ENCODE results near the gene RPL13.

RPL13 gene

DNA sequence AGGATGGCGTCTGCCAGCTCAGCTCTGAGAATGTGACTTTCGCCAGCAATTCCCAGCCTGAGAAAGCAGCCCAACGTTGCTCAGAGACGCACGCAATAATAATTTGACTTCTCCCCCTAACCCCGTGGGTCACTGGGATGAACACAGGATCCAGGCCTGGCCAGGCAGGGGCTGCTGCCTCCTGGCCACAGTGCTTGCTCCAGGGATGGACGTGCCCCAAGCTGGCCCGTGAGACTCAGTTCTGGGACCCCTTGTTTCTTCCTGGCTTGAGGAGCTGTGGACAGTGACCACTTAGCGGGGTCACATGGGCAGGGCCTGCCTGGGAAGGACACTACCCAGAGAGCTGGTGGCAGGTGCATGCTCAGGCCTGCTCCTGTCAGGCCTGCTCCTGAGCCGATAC lies 39.4 kb downstream of the RPL13 start:
- Mint-ChIP-seq H3K36me3 (no peaks in the 10 kb centered on the region), H3K9me3 (no peaks in the 10 kb centered on the region), H3K4me3 (no peak overlapping the region), H3K27me3 (peaks cover 23% of the 10 kb centered on the region), H3K4me1 (peaks cover 14% of the 10 kb centered on the region), H3K27ac (no peak overlapping the region)
- DNase-seq = no peak
- CTCF ChIA-PET = interaction anchor here (0.6 to 1.4 kb wide), 8 partner anchors 9 to 124 kb away, joined by 3 to 6 read pairs (median 4); no protein-coding TSS in a partner anchor

DNA sequence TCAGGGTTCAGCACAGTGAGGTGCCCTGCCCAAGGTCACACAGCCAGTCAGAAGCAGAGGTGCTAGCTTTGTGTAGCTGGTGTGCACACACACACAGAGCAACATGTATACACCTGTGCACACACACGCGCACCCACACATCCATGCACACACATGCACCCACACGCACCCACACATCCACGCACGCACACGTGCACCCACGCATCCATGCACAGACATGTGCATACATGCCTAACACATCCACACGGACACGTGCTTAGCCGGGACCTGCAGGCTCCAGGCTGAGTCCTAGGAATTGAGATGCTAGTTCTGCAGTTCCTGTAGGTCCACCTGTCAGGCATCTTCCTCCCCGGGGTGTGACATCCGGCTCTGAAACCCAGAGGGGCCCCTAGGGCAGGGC lies 39.9 kb downstream of the RPL13 start:
- no peaks in the 10 kb centered on the region for H3K9me3 Mint-ChIP-seq
- H3K27ac Mint-ChIP-seq = peak overlapping the region; percentile 49
- H3K4me3 Mint-ChIP-seq = no peak overlapping the region
- DNase-seq = no peak
- H3K36me3 Mint-ChIP-seq = no peaks in the 10 kb centered on the region
- H3K27me3 Mint-ChIP-seq = peaks cover 23% of the 10 kb centered on the region
- H3K4me1 Mint-ChIP-seq = peaks cover 14% of the 10 kb centered on the region
- CTCF ChIA-PET = interaction anchor here (0.6 to 1.4 kb wide), 7 partner anchors 9 to 124 kb away, joined by 3 to 6 read pairs (median 4); no protein-coding TSS in a partner anchor

DNA sequence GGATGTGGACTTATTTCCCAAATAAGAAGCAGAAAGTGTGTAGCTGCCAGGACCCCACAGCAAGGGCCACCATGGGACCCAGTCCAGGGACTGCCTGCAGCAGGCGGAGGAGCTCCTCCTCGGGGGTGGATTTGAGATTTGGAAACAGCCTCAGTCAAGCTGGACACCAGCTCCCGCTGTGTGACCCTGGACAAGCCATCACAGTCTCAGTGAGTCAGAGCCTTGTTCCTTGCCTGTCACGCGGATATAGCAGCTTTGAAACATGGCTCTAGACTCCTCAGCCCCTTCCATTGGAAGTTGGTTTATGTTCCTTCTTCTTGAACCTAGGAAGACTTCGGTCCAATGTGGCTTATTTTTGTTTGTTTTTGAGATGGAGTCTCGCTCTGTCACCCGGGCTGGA lies 40.5 kb downstream of the RPL13 start:
- peaks cover 12% of the 10 kb centered on the region for H3K4me1 Mint-ChIP-seq
- H3K4me3 Mint-ChIP-seq = no peak overlapping the region
- H3K27ac Mint-ChIP-seq = no peak overlapping the region
- H3K36me3 Mint-ChIP-seq = no peaks in the 10 kb centered on the region
- no peaks in the 10 kb centered on the region for H3K9me3 Mint-ChIP-seq
- no peak for DNase-seq
- CTCF ChIA-PET = interaction anchor here (1.4 to 2.1 kb wide), 2 partner anchors 10 to 14 kb away, joined by 4 to 6 read pairs; no protein-coding TSS in a partner anchor
- peaks cover 27% of the 10 kb centered on the region for H3K27me3 Mint-ChIP-seq

DNA sequence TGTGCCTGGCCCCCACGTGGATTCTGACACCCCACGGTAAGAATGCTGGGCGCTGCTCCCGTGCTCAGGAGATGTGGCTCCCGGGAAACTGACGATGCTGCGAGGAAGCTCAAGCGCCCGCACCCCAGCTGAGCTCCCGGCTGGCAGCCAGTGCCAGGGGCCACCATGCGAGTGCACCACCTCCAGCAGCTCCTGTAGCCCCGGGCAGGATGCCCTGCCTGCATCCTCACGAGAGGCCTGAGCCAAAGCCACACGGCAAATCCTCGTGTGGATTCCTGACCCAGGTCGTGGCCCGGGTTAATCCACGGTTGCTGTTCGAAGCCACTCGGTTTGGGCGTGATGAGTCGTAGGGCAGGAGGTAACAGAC lies 41.4 kb downstream of the RPL13 start:
- no peak overlapping the region for H3K27ac Mint-ChIP-seq
- CTCF ChIA-PET = interaction anchor here (1.4 to 2.1 kb wide), 2 partner anchors 13 to 15 kb away, joined by 5 to 6 read pairs; no protein-coding TSS in a partner anchor

DNA sequence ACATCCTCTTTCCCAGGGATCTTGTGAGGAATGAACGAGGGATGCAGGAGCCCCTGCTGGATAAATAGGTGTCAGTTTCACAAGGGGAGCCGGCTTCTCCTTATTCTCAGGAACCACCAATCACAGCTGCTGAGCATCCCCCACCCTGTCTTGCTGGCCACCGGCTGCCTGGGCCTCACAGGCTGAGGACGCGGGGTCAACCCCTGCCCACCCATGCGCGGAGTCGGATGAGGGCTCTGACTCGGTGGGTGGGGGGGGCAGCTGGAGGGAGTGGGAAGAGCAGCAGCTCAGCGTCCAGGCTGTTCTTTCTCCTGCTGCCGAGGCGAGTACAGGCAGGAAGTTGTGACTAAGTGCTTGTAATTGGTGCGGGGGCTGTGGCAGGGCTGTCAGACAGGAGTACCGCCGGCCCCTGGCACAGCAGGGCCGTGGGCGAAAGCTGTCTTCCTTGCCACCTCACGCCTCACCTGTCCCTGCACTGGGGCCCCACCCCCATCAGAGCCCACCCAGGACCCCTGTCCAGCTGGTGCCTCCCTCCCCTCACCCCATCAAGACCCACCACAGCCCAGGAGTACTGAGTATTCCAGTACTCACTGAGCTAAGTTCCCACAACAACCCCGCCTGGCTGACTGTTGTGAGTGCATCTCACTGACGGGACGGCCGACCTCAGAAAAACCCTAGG lies 41.9 kb downstream of the RPL13 start:
- CTCF ChIA-PET = interaction anchor here (0.6 to 2.1 kb wide), 3 partner anchors 13 to 40 kb away, joined by 3 to 6 read pairs (median 5); no protein-coding TSS in a partner anchor
- DNase-seq = peak; percentile 59
- H3K27me3 Mint-ChIP-seq = peaks cover 29% of the 10 kb centered on the region
- no peaks in the 10 kb centered on the region for H3K36me3 Mint-ChIP-seq
- no peak overlapping the region for H3K27ac Mint-ChIP-seq
- peaks cover 12% of the 10 kb centered on the region for H3K4me1 Mint-ChIP-seq
- H3K9me3 Mint-ChIP-seq = no peaks in the 10 kb centered on the region
- H3K4me3 Mint-ChIP-seq = no peak overlapping the region

More for the DNA sequence above, 41.4 kb downstream of the RPL13 start:
- H3K4me3 Mint-ChIP-seq = no peak overlapping the region
- no peaks in the 10 kb centered on the region for H3K36me3 Mint-ChIP-seq
- no peak for DNase-seq
- H3K4me1 Mint-ChIP-seq = peaks cover 12% of the 10 kb centered on the region
- peaks cover 29% of the 10 kb centered on the region for H3K27me3 Mint-ChIP-seq
- H3K9me3 Mint-ChIP-seq = no peaks in the 10 kb centered on the region

DNA sequence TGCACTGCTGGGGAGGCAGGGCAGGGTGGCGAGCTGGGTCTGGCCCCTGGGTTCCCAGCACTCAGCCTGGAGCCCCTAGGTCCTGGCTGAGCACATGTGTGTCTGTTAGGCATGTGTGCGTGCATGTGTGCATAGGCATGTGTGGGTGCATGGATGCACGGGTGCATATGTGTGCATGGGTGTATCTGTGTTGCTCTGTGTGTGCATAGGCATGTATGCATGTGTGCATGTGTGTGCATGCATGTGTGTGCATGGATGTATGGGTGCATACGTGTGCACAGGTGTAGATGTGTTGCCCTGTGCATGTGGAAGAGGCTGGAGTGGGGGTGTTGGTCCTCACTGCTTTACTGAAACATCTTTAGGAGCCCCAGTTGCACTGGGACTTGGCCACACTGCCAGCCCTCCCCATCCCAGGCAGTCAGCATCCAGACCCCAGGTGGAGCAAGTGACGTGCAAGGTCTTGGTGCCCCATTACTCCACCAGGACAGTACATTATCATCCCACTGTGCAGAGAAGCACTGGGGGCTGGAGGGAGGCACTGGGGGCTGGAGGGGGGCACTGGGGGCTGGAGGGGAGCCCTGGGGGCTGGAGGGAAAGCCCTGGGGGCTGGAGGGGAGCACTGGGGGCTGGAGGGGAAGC lies 42.6 kb downstream of the RPL13 start:
- H3K36me3 Mint-ChIP-seq = no peaks in the 10 kb centered on the region
- H3K9me3 Mint-ChIP-seq = no peaks in the 10 kb centered on the region
- no peak for DNase-seq
- H3K27me3 Mint-ChIP-seq = peaks cover 33% of the 10 kb centered on the region
- CTCF ChIA-PET = interaction anchor here (0.6 to 2.1 kb wide), 3 partner anchors 12 to 39 kb away, joined by 3 to 6 read pairs (median 5); no protein-coding TSS in a partner anchor
- H3K4me3 Mint-ChIP-seq = no peak overlapping the region
- H3K27ac Mint-ChIP-seq = no peak overlapping the region
- peaks cover 12% of the 10 kb centered on the region for H3K4me1 Mint-ChIP-seq

DNA sequence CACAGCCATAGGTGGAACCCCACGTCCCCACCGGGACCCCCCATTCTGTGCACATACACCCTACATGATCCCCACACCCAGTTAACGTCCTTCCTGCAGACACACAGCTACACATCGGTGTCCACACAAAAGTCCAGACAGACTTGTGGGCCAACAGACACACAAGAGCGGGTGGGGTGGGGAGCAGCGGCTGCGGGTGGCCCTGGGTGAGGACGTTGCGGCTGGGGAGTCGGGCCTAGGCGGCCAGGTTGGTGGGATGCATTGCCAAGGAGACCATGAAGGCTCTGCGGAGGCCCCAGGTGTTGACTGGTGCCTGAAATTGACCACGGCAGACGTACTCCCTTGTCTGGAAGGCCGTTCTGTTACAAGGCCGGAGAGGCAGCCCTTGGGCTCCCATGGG lies 44.3 kb downstream of the RPL13 start:
- Mint-ChIP-seq H3K27ac (no peak overlapping the region), H3K27me3 (peaks cover 32% of the 10 kb centered on the region), H3K9me3 (no peaks in the 10 kb centered on the region), H3K36me3 (no peaks in the 10 kb centered on the region), H3K4me3 (no peak overlapping the region), H3K4me1 (peaks cover 12% of the 10 kb centered on the region)
- no peak for DNase-seq
- CTCF ChIA-PET = no interaction called here

DNA sequence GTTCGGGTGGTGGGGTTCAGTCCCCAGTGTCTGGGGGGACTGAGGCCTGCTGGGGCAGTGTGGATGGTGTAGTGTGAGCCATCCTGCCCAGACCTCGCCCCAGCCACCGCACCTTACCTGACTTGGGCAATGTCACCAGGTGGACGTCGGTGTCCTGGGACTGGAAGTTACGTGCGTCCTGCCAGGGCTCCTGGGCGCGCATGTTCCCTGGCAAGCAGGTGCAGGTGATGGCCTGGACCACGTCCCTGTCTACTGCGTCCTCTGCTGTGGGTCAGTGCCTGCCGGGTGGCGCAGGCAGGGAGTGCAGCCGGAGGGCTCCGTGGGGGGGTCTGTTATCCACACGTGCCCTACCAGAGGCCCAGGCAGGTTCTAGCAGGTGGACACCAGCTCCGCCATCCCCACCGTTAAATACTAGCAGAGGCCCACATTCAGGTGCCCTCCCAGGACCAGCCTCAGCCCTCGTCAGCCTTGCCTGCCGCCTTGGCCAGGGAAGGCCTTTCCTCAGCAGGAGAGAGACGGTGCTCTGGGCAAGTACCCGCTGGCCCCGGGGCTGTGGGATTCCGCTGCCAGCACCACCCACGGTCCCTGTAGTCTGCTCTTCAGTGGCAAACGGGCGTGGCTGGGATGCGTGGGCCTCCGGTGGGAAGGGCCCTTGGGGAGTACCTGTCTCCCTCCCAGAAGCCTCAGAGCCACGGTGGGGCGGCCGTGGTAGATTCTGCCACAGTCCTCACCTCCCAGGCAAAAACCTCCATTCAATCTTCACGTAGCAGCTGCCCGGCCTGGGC lies 44.9 kb downstream of the RPL13 start:
- Mint-ChIP-seq H3K27me3 (peaks cover 32% of the 10 kb centered on the region), H3K27ac (no peak overlapping the region), H3K9me3 (no peaks in the 10 kb centered on the region), H3K36me3 (no peaks in the 10 kb centered on the region), H3K4me1 (peaks cover 12% of the 10 kb centered on the region), H3K4me3 (no peak overlapping the region)
- DNase-seq = no peak
- CTCF ChIA-PET = no interaction called here

DNA sequence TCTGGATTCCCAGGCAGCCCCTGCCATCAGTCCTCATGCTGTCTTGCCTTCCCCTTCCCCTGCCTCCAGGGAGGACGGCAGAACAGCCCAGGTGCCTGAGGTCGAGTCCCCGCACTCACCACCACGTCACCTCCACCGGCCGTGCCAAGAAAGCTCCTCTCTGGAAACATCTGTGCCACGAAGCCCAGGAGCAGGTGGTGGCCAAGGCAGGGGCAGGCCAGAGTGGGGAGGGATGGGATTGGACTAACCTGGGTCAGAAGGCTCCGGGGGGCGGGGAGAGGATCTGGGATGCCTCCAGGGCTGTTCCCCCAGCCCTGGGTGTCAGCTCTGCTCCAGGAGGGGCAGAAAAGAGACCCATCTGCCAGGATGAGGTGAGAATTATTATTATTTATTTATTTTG lies 45.5 kb downstream of the RPL13 start:
- H3K27me3 Mint-ChIP-seq = peaks cover 27% of the 10 kb centered on the region
- H3K4me1 Mint-ChIP-seq = peaks cover 12% of the 10 kb centered on the region
- CTCF ChIA-PET = no interaction called here
- H3K9me3 Mint-ChIP-seq = no peaks in the 10 kb centered on the region
- no peak for DNase-seq
- H3K27ac Mint-ChIP-seq = no peak overlapping the region
- no peak overlapping the region for H3K4me3 Mint-ChIP-seq
- no peaks in the 10 kb centered on the region for H3K36me3 Mint-ChIP-seq

DNA sequence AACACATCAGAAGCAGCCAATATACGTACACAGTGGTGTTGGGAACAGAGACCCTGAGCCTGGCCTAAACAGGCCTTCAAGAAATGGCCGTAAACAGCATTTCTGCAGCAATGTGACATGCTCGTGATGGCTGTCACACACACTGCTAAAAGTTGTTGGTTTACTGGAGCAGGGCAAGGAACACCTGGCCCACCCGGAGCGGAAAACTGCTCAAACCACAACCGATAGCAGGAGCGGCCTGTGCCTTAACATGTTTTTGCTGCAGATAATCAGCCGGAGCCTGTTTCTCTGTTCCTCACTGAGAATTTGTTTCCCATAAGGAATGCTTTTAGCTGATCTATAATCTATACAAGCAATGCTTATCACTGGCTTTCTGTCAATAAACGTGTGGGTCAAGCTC lies 47.0 kb downstream of the RPL13 start:
- no peak overlapping the region for H3K27ac Mint-ChIP-seq
- no peaks in the 10 kb centered on the region for H3K36me3 Mint-ChIP-seq
- no peaks in the 10 kb centered on the region for H3K9me3 Mint-ChIP-seq
- CTCF ChIA-PET = no interaction called here
- H3K4me3 Mint-ChIP-seq = no peak overlapping the region
- peaks cover 8% of the 10 kb centered on the region for H3K4me1 Mint-ChIP-seq
- DNase-seq = no peak
- peaks cover 20% of the 10 kb centered on the region for H3K27me3 Mint-ChIP-seq

DNA sequence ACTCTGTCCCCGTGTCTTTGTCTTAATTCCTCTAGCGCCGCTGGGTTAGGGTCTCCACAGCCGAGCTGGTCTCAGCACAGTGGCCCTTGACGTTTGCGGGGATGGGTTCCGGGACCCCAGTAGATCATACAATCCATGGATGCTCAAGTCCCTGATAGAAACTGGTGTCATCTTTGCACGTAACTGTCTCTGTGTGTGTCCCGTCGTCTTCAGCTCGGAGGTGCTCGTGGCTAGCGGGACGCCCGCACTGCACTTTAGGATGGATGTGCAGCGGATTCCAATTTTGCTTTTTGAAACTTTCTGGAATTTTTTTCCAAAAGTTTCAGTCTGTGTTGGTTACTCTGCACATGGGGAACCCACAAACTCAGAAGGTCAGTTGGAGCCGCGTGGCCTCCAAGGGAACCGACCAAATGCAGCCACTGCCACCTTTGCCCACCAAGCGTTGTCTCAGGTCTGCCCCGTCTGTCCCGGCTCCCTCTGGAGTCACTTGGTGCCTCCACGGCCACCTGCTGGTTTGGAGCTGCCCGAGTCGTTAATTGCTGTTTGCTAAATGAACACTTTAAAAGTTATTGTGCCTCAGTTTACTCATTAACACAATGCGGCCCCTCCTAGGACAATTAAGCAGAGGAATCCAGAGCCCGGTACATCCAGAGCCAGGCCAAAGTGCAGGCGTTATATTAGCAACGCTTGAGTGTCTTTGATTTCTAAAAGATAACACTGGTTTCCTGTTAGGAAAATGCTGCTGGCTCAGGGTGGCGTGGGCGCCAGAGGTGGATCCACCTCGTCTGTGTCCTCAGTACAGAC lies 47.7 kb downstream of the RPL13 start:
- peaks cover 16% of the 10 kb centered on the region for H3K27me3 Mint-ChIP-seq
- no peak overlapping the region for H3K4me3 Mint-ChIP-seq
- peak overlapping the region; percentile 62 for H3K27ac Mint-ChIP-seq
- no peak for DNase-seq
- CTCF ChIA-PET = interaction anchor here (0.9 kb wide), 1 partner anchor 8 kb away, joined by 3 read pairs; no protein-coding TSS in a partner anchor
- H3K9me3 Mint-ChIP-seq = no peaks in the 10 kb centered on the region
- H3K36me3 Mint-ChIP-seq = no peaks in the 10 kb centered on the region
- peaks cover 7% of the 10 kb centered on the region for H3K4me1 Mint-ChIP-seq

DNA sequence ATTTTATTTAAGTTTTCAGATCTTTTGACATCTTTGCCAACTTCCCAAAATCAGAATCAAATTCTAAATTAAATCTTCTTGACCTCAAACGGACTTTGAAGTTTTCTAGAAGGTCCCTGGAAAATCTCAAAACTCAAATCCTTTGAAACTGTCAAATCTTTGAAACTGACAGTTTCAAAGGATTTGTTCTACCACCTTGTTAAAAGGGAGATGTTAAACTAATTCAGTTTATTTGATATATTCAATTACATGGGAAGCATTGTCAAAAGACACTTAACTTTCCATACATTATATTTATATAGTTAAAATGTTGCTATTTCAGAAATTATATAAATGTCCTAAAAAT lies 49.6 kb downstream of the RPL13 start:
- no peaks in the 10 kb centered on the region for H3K36me3 Mint-ChIP-seq
- peaks cover 10% of the 10 kb centered on the region for H3K4me1 Mint-ChIP-seq
- H3K9me3 Mint-ChIP-seq = no peaks in the 10 kb centered on the region
- no peak for DNase-seq
- H3K27ac Mint-ChIP-seq = no peak overlapping the region
- H3K4me3 Mint-ChIP-seq = no peak overlapping the region
- H3K27me3 Mint-ChIP-seq = peaks cover 29% of the 10 kb centered on the region
- CTCF ChIA-PET = interaction anchor here (0.6 kb wide), 1 partner anchor 10 kb away, joined by 4 read pairs; no protein-coding TSS in a partner anchor

DNA sequence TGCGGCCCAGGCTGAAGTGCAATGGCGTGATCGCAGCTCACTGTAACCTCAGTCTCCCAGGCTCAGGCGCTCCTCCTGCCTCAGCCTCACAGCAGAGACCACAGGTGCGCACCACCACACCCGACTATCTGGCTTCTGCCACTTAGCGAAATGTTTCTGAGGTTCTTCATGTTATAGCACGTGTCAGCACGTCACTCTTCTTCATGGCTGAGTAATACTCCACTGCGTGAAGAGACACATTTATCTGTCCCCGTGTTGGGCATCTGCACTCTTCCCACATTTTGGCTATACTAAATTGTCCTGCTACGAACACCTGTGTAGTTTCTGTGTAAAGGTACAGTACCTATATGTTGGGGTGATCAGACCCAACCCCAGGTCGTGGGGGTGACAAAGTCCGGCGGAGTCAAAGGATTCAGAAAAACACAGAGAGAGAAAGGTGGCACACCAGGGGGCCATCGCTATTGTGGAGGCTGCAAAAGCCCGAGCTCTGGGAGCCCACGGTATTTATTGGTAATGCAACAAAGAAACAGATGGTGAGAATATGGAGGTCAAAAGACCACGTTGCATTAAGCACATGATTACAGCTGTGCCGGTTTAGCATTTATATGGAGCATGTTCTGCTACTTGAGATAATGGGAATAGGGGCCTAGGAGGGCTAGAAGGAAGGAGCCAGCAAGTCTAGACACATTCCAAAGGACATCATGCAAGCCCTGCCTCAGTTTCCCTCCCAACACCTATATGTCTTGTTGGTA lies 52.1 kb downstream of the RPL13 start:
- Mint-ChIP-seq H3K4me1 (peaks cover 22% of the 10 kb centered on the region), H3K27ac (no peak overlapping the region), H3K27me3 (peaks cover 22% of the 10 kb centered on the region), H3K36me3 (peaks cover 4% of the 10 kb centered on the region), H3K9me3 (peaks cover 11% of the 10 kb centered on the region), H3K4me3 (no peak overlapping the region)
- CTCF ChIA-PET = no interaction called here
- no peak for DNase-seq

Data from activated naive CD4-positive, alpha-beta T cell treated with anti-CD3 and anti-CD28 coated beads, Interleukin-2, amount 10 ng/mL, durations not matched to agents 7 days and 5 days (primary cell).